Hematopoietic multipotent progenitor cell treated with erythropoietin and hydrocortisone succinate and interleukin-3 and kit ligand, for 8 days (in vitro differentiated cells): ENCODE measurements around the gene CCDC175.
A peak's percentile ranks its signal among the peaks of the same experiment; 100 is the strongest.

Experiments used
- DNase-seq: peaks from one replicate; pipeline ENCODE4 v3.0.0-alpha.2; 2015

CCDC175 gene

DNA sequence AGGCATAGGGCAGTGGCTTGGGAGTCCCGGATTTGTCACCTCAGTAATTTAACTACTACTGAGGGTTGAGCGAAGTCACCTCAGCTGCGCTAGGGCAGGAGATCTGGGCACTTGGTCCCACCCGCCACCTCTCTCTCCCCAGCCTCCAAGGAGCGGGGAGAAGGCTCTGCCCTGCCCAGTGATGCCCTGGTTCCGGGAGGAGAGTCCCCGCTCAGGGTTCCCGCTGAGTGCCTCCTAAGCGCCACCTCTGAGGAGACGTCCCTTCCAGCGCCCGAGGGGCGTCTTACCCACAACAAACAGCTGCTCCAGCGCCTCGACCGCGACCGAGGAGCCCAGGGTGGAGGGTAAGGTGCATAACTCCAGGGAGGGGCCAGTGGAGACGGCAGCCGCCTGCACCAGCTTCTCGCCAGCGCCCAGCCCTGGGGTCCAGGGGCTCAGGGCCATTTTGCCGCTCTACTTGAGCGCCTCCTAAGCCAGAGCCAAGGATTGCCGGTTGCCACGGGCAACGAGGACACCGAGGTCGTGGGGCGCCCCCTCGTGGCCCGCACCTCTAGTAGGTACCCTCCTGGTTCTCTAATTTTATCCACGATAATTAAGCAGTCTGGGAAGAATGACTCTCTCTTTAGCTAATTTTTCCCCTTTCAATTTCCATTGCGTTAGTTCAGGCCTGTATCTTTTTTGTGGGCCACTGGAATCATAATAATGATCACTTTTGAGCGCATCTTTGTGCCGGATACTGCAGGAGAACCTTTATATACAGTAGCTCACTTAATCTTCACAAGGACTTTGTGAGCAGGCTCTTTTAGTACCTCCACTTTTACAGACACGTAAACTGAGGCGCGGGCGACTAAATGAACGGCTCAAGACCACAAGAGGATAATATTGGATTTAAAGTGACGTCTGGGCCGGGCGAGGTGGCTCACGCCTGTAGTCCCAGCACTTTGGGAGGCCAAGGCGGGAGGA is at the start of gene CCDC175:
Gene CCDC175, minus strand, starts transcription at position 481 of the 963 bp plus-strand sequence. Its CDS starts 37 bp downstream, at position 444.
- DNase-seq: peak; percentile 89

DNA sequence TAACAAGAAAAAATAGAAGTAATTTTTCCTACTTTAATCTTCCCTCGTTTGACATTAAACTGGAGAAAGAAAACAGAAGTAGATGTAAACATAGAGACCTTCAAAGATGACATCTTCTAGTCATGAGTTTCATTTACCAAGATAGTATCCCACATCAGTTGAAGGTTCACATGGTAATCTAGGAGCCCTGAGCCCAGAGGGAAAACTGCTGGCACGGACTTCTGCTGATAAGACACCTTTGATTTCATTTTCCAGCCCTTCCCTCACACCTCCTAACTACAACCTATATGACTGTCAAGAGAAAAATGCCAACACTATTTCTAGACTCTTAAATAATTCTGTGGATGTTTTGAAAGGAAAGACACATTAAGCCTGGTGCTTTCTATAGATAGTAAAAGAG is 46.0 kb upstream of the CCDC175 start:
- DNase-seq: no peak

DNA sequence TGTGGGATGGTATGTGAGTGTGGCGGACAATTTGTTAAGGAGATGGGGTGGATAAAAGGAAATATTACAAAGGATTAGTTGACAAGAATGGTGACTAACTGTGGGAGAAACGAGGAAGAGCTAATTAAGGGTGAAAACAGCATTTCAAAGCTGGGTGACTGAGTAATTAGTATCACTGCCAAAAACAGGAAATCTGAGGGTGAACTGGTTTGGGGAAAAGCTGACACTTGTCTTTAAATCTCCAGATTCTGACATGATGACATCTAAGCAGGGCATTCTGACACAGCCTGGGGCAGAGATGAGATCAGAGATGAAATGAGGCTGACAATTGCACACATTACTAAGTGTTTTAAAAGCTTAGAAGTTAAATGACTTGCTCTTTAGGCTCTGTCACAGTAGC is 42.4 kb upstream of the CCDC175 start:
- DNase-seq: no peak

DNA sequence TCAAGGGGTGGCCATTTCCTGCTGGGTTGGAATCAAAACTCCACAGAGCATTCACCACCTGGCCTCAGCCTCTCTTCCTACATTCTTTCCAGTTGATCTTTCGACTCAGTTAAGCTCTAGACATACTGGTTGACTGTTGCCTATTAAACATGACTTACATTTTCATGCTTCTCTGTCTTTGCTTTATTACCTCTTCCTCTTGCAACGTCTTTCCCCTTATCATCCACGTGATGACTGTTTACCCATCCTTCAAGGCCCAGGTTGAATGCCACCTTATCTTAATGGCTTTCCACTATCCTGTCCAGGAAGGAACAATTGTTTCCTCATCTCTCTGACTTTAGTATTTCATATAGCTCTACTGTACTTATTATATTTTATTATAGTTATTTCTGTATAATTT is 24.4 kb upstream of the CCDC175 start:
- DNase-seq: no peak

DNA sequence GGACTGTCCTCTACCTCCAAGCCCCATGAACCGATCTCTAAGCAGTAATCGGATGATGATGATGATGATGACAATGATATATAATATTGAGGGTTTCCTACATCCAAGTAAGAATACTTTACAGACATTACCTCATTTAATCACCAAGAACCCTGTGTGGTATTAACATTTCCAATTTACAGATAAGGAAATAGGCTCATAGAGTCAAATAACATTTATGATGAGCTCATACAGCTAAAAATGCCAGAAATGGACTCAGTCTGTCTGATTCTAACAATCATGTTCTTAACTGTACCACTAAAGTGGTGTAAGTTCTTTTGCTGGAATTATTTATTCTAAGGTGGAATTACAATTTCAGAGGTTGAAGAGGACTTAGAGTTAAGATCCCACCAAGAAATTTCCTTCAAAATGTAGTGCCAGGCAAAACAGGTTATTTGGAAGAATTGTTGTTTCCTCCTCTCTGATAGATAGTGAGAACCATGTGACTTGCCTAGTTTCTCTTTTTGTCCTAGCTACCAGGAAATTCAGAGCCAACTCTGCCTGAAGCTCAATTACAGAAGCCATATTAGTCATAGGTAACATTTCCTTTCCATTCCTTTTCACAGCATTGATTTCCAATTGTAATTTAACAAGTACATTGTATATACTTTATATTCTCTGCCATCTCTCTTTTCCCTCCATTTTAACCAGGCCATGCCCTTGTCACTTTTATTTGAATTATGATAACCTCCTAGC is 23.8 kb upstream of the CCDC175 start:
- DNase-seq: no peak

DNA sequence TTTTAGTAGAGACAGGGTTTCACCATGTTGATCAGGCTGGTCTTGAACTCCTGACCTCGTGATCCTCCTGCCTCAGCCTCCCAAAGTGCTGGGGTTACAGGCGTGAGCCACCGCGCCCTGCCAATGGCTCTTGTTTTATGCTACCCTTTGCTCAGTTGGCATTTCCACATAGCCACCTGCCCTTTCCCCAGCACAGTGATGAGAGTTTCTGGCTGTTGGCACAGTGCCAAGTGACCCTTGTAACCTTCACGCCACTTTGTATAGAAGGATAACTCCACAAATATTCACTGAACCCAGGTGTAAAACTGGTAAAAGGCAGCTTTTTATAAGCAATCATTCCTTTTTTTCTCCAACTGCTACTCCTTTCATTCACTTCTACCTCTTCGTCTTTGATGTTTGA is 18.5 kb upstream of the CCDC175 start:
- no peak for DNase-seq

DNA sequence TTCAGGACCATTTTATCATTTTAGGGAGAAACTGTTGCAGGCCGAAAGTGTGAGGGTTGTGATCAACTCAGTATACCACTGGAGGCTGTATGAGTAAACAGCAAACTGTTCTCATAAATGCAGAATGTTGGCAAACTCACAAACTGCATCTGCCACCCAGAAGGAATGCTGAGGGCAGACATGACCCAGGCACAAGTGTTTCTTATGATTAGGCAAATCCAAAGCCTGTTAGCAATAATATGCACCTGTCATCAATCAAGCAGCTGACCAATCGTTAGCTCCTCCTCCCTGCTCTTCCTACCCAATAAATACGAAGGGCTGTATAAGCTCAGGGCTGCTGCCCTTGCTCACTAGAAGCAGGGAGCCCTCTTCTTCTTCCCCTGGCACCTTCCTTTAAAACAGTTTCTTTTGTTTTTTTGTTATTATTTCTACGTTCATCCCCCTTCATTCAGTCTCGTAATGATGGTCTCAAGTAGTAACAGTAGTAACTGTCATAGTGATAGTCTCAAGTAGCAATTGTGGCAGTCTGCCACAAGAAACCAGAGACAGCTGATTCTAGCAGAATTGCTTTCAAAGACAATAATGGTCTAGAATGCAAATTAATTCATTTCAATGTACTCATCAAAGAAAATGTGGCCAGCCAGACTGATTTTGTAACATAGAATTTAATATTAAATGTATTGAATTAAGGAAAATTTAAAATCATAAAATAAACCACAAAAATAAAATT is 15.2 kb upstream of the CCDC175 start:
- DNase-seq: no peak

DNA sequence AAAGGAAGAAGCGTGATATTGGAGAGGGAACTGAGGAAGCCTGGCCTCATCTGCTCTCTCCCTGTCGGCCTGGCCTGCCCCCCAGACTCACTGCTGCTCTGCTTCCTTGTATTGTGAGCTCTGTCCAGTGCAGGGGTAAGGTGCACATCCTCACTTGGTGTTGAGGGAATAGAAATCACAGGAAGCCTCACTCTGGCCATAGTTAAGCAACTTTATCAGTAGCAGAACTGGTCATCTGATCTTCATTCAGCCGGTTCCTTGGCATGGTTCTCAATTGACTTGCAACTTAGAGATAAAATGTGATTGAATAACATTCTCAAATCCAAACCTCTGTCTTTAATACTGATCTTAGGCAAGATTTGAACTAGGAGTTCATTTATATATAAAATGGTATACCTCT is 11.5 kb upstream of the CCDC175 start:
- no peak for DNase-seq

DNA sequence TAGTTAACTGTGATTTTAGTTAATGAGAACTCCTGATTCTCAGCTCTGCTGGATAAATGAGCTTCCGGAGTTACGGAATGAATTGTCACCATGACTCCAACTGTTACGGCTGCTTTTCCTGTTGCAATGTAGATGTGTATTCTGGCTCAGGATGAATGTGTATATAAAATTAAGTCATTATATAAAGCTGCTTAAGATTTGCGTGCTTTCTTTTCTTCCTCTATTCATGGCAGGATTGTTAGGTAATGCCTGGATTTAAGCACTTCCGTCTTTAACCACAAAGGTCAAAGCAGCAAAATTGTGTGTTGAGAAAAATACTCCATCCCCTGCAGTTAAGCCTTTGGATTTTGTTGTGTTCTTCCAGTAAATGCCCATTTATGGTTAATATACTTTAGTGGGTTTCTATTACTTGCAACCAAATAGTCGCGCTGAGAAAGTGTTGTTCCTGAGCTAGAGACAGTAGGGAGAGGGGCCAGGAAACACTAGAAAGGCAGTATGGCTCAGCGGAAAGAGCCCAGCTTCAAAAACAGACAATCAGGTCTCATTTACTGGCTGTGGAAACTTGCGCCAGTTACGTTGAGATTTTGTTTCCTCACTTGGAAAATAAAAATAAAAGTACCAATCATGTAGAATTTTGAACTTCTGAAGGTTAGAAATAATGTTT is 9.4 kb upstream of the CCDC175 start:
- DNase-seq: no peak

DNA sequence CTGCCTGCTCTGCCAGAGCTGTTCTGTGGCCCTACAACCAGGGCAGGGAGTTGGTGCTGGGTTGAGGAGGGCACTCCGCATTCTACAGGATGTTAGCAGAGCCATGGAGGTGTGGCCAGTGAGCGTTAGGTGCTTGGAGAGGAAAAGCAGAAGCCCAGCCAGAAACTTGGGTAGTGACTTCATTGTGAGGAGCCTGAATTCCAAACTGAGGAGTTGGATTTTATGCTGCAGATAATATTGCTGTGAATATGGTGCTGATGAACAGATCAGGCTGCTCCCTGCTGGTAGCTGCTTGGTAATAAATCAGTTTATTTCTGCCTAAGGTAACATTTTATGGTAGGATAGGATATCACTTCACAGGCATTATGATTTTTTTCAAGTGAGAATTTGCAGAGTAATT is 7.1 kb upstream of the CCDC175 start:
- DNase-seq: no peak

DNA sequence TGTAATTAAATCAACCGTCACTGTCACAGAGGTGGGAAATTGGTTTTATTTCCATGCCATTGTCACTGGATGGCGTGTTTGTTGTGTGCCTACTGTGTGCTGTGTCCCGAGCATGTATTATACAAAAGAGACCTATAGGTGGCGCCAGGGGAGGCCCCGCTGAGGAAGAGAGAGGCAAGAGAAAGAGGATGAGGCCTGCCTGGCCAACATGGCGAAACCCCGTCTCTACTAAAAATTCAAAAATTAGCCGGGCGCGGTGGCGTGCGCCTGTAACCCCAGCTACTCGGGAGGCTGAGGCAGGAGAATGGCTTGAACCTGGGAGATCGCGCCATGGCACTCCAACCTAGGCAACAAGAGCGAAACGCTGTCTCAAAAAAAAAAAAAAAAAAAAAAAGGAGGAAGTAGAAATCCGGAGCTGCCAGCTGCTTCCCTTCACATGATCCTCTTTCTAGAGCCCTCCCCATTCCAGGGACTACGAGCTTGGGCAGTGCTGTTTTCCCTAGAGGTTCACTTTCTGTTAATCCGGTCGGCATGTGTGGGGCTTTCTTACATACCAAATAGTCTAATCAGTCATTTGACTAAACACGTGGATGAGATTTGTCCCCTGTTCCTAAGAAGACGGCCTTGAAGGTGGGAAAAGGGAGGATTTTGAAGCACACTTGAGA is 6.4 kb upstream of the CCDC175 start:
- DNase-seq: peak; percentile 17

DNA sequence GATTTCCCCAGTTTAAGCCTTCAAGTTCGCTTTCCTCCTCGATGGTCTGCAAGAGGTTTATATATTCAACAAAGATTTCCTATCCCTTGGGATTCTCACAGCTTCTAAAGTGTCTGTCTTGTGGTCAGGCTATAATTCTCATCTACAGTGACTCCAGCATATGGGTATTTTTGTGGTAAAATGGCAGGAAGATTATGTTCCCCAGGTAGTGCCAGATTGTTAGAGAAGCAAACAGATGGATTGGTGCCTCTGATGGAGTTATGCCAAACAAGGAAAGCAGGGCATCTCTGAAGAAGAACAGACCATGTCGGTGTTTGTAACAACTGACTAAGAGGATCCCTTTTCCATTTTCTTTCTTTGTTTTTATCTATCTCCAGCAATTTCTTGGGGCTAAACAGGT is 5.5 kb upstream of the CCDC175 start:
- no peak for DNase-seq

DNA sequence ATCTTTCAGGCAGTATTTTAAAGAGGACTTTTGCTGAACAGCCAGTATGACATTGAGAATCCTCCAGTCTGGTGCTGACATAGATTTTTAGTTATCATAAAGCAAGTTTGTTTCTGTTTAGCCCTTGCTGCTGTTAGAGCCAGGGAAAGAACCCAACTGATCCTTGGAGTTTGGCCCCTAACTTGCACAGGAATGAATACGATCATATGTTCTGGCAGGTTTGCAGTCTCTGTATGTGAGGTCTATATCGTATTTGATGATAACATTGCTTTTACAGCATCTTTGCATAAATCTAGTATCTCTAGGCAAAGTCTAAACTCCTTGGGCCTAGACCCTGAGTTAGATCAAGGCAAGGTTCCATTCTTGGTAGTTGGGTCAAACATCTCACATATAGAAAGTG is 4.3 kb upstream of the CCDC175 start:
- DNase-seq: no peak

DNA sequence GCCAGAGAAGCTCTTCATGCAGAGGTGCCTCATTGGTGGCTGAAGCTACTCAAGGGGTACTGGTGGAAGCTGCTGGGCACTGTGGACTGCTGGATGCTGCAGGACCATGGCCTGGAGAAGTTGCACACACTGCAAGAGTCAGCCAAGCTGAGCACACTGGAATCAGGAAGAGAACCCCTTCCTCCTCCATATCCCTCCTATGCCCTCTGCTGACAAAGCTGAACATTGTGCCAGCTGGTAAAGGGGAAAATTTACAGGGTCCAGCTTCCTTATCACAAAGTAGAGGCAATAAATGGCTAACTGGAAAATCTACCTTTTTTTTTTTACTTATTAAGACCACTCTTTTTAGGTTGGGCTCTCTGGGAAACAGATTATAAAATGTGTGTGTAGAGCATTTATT is 6.5 kb downstream of the CCDC175 start:
- DNase-seq: peak; percentile 37

DNA sequence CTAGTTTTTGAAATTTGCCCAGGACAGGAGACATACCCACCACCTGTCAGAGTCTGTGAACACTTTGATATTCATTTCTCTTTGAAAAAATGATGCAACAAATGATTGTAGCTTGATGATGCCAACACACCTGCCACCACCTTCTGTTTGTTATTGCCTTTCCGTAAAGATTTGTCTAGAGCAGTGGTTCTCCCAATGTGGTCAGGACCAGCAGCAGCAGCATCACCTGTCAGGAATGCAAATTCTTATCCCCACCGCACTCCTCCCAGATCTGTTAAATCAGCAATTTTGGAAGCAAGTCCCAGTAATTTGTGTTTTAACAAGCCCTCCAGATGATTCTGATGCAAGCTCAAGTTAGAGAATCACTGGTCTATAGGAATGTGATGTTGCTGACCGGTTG is 9.9 kb downstream of the CCDC175 start:
- DNase-seq: no peak

DNA sequence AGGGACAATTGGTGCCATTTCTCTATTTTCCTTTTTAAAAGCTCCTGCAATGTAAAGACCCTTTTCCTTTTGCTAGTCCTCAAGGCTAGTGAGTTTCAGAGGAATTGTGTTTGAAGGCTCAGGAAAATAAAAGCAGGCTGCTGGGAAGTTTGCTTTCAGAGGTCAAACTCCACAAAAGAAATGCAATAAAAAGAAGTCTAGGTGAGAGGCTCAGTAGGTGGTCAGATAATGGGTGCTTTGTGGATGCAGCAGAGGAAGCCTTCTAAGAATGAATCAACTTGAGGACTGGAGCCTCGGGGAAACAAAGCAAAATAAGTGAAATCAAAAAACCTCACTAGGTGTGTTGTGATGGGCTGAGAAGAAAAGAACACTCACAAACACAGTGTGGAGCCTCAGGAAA is 10.3 kb downstream of the CCDC175 start:
- DNase-seq: no peak

DNA sequence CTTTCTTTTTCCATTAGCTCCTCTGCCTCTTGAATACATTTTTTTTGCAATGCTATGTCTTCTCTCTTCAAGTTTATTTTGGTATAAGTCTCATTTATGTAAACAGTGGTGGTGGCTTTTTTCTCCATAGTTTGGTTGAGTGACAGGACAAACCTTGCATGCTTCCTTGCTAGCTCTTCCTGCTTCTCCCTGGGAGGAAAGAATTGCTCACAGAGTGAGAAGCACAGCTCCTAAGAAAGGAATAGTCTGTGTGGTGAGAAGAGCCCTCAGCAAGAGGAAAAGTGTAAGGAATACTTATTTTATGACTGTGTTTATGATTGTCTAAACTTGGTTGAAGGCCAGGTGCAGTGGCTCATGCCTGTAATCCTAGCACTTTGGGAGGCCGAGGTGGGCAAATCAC is 11.5 kb downstream of the CCDC175 start:
- DNase-seq: no peak

DNA sequence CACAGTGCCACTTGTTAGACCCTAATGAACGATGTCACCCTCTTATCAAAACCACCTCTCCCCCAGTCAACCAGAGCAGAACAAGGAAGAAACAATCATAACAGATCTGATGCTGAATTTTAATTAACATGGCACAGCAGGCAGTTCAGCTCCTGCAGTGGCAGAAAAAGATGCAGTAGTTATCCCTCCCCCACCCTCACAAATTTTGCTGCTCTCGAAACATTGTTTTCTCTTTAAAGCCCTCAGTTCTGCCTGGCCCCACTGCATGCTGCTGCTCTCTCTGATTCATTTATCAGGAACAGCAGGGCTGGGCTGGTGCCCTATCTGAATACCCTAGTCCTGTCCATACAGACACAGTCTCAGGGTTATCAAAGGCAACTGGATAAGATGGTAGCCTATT is 12.2 kb downstream of the CCDC175 start:
- DNase-seq: peak; percentile 59

DNA sequence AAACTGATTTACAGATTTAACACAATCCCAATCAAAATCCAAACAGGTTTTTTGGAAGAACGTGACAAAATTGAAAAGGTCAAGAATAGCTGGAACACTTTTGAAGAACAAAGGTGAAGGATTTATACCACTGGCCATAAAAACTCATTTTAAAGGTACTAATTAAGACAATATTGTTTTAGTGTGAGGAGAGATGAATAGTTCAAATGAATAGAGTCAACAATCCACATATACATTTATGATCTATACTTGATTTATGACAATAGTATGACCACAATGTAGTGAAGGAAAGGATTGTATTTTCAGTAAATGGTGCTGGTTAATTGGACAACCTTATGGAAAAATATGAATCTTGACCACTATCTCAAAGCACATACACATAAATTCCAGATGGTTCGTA is 29.3 kb downstream of the CCDC175 start:
- no peak for DNase-seq

DNA sequence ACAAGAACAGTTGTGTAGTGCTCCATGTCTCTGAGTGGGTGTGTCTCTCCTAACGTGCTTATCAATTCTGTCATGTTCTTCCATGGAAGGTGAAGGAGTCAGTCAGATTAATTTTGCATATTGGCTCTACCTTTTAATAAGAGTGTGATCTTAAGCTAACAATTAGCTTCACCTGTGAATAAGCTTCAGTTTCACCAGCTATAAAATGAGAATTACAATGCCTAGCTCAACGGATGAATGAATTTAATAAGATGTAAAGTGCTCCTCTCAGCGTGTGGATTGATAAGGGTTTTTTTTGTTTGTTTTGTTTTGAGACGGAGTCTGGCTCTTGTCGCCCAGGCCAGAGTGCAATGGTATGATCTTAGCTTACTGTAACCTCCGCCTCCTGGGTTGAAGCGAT is 32.7 kb downstream of the CCDC175 start:
- DNase-seq: peak; percentile 30

DNA sequence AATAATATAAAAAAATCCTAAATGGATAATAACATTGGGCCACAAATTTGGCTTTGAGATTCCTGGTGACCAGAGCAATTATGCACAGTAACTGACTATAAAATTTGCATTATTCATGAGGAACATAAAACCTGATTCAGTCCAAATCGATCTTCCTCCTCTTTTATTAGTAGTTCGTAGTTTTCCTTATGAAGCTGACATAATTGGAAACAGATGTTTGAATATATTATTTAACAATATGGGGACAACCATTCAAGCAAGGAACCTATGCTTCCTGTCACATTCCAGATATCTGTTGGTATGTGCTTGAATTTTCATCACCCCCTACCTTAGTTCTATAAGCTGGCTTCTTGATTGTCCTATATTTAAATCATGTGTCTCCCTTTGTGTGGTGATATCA is 34.9 kb downstream of the CCDC175 start:
- no peak for DNase-seq

DNA sequence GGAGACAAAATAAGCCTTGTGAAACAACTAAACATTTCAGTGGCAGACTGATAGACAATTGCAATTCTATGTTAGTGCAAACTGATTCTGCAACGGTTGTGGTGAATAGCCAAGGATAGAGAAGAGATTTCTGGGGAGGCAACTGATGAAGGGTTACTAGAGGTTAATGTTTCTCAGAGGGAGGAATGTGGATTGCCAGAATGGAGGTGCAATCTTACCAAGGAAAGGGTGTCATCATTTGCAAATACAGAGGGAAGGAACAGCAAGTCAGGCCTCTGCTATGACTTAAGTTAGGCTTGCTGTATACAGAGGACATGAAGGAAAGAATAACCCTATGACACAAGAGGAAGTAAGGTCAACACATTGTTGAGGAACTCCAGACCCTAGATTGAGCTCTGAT is 35.8 kb downstream of the CCDC175 start:
- DNase-seq: no peak
